IMR-90 (cell line): ENCODE data around the gene NXNL2. TPM values are rescaled to one million over a fixed set of nuclear protein-coding genes. Genes with fewer than 3 reads are reported as not detected.

Experiments used
- ATAC-seq: fragments of 200-7000 bp; cut with Tn5 transposase; 2 replicates; pipeline ENCODE4 v1.9.1; 2020; ENCODE audit warnings: low read depth, mild to moderate bottlenecking, moderate library complexity
- BruUV-seq: library from RNA; stranded (reverse); fragments of 400-500 nt; replicated peaks from 2 replicates; lab custom pipeline; 2021; lab: Mats Ljungman, UMichigan
- CTCF ChIA-PET: fragments of 300-600 bp; formaldehyde crosslinking; extraction: SDS; loops from one replicate; lab custom pipeline; 2021; ENCODE audit warnings: antibody characterized with exemption; lab: Yijun Ruan, JAX
- POLR2A ChIA-PET: fragments of 300-600 bp; sonication (Branson Sonifier 250); formaldehyde crosslinking; loops from one replicate; lab custom pipeline; 2022; ENCODE audit warnings: antibody characterized with exemption; ENCODE audit not compliant: unreplicated experiment; lab: Charles Lee
- DNase-seq: peaks from one replicate; pipeline ENCODE4 v3.0.0; 2013
- H2AFZ ChIP-seq: replicated peaks from 2 replicates; pipeline ENCODE3; 2013; ENCODE audit warnings: low read length, mild to moderate bottlenecking; ENCODE audit not compliant: poor library complexity
- H2AK5ac ChIP-seq: 2 replicates; pipeline ENCODE4 v1.6.1; 2013; ENCODE audit warnings: low read depth, low read length, inconsistent platforms
- H2AK9ac ChIP-seq: replicated peaks from 2 replicates; pipeline ENCODE3; 2013; ENCODE audit warnings: mild to moderate bottlenecking, low read depth, low read length, moderate library complexity; ENCODE audit not compliant: poor library complexity
- H2BK120ac ChIP-seq: 2 replicates; pipeline ENCODE4 v1.6.1; 2013; ENCODE audit warnings: low read depth, low read length, inconsistent platforms
- H2BK15ac ChIP-seq: 3 replicates; pipeline ENCODE4 v1.6.1; 2013; ENCODE audit warnings: low read depth, low read length, inconsistent platforms
- H2BK20ac ChIP-seq: 2 replicates; pipeline ENCODE4 v1.6.1; 2013; ENCODE audit warnings: low read depth, mild to moderate bottlenecking, inconsistent platforms, low read length, moderate library complexity
- H2BK5ac ChIP-seq: 2 replicates; pipeline ENCODE4 v1.6.1; 2013; ENCODE audit warnings: mild to moderate bottlenecking, low read depth, low read length, inconsistent platforms; ENCODE audit not compliant: poor library complexity, severe bottlenecking
- H3K14ac ChIP-seq: replicated peaks from 2 replicates; pipeline ENCODE4 v1.6.1; 2013; ENCODE audit warnings: low read depth, low read length, inconsistent platforms
- H3K18ac ChIP-seq: 2 replicates; pipeline ENCODE4 v1.6.1; 2013; ENCODE audit warnings: low read depth, low read length, control low read depth
- H3K23ac ChIP-seq: 2 replicates; pipeline ENCODE4 v1.6.1; 2013; ENCODE audit warnings: low read depth, low read length, inconsistent platforms
- H3K27ac ChIP-seq: 2 replicates; pipeline ENCODE4 v1.5.1; 2013; ENCODE audit warnings: mild to moderate bottlenecking, control low read depth, low read length; ENCODE audit not compliant: insufficient read depth
- H3K27me3 ChIP-seq: 2 replicates; pipeline ENCODE4 v1.6.1; 2013; ENCODE audit warnings: low read length; ENCODE audit not compliant: control insufficient read depth, insufficient read depth
- H3K36me3 ChIP-seq: 2 replicates; pipeline ENCODE4 v1.6.1; 2013; ENCODE audit warnings: low read length, mixed read lengths; ENCODE audit not compliant: control insufficient read depth, insufficient read depth
- H3K4ac ChIP-seq: 2 replicates; pipeline ENCODE4 v1.6.1; 2013; ENCODE audit warnings: low read depth, low read length, inconsistent platforms
- H3K4me1 ChIP-seq: 2 replicates; pipeline ENCODE4 v1.6.1; 2013; ENCODE audit warnings: low read length, mixed read lengths; ENCODE audit not compliant: control insufficient read depth, insufficient read depth
- H3K4me2 ChIP-seq: 2 replicates; pipeline ENCODE4 v1.6.1; 2013; ENCODE audit warnings: low read depth, mild to moderate bottlenecking, control low read depth, low read length, moderate library complexity
- H3K4me3 ChIP-seq: 2 replicates; pipeline ENCODE4 v1.5.1; 2013; ENCODE audit warnings: low read depth, mild to moderate bottlenecking, control low read depth, low read length, moderate library complexity; ENCODE audit not compliant: insufficient read depth
- H3K56ac ChIP-seq: 2 replicates; pipeline ENCODE4 v1.6.1; 2013; ENCODE audit warnings: low read length, inconsistent platforms; ENCODE audit not compliant: insufficient read depth; ENCODE audit errors: extremely low read depth
- H3K79me1 ChIP-seq, 2 experiments: 2 replicates each; pipeline ENCODE4 v1.6.1; 2013; ENCODE audit warnings: low read length in 2 of 2, inconsistent platforms in 1 of 2, low read depth in 1 of 2
- H3K9ac ChIP-seq: 2 replicates; pipeline ENCODE4 v1.6.1; 2013; ENCODE audit warnings: low read depth, low read length, control low read depth
- H3K9me1 ChIP-seq: 2 replicates; pipeline ENCODE4 v1.6.1; 2013; ENCODE audit warnings: low read length, inconsistent platforms; ENCODE audit not compliant: insufficient read depth
- H3K9me3 ChIP-seq: 2 replicates; pipeline ENCODE4 v1.6.1; 2013; ENCODE audit warnings: low read length; ENCODE audit not compliant: control insufficient read depth, insufficient read depth
- H4K20me1 ChIP-seq: 2 replicates; pipeline ENCODE4 v1.6.1; 2013; ENCODE audit warnings: low read length, inconsistent platforms; ENCODE audit not compliant: insufficient read depth
- H4K5ac ChIP-seq: 2 replicates; pipeline ENCODE4 v1.6.1; 2013; ENCODE audit warnings: mild to moderate bottlenecking, low read depth, low read length, control low read depth
- H4K8ac ChIP-seq, 2 experiments: 2 replicates each; pipeline ENCODE4 v1.6.1; 2013; ENCODE audit warnings: low read depth in 2 of 2, low read length in 2 of 2, control low read depth in 1 of 2, inconsistent platforms in 1 of 2
- H4K91ac ChIP-seq: 2 replicates; pipeline ENCODE4 v1.6.1; 2013; ENCODE audit warnings: low read depth, low read length, inconsistent platforms; ENCODE audit not compliant: insufficient read depth
- CTCF ChIP-seq: conservative IDR thresholded peaks from 2 replicates; pipeline ENCODE4 v1.5.1; 2012; ENCODE audit warnings: mild to moderate bottlenecking, low read depth, low read length, improper control_type of control experiment
- MAFK ChIP-seq: IDR thresholded peaks from 2 replicates; pipeline ENCODE4 v1.6.1; 2012; ENCODE audit warnings: low read depth, low read length, improper control_type of control experiment
- RAD21 ChIP-seq: IDR thresholded peaks from 2 replicates; pipeline ENCODE4 v1.6.1; 2012; ENCODE audit warnings: low read length, improper control_type of control experiment
- SMC3 ChIP-seq: fragments of 150-350 bp; IDR thresholded peaks from 2 replicates; pipeline ENCODE4 v1.6.1; 2016; ENCODE audit warnings: low read depth, mild to moderate bottlenecking, antibody characterized with exemption, low read length, moderate library complexity
- WGBS, 2 experiments: methylation state at CpG; one replicate each; pipeline versions ENCODE4 v1.1.5 to v1.1.7; 2013; ENCODE audit warnings: missing lambda C conversion rate in 2 of 2; ENCODE audit not compliant: insufficient read length in 1 of 2; ENCODE audit errors: extremely low coverage in 2 of 2; 5-methylcytosine and 5-hydroxymethylcytosine counted together
- dilution Hi-C: fragments of 300-500 bp; cut with HindIII; formaldehyde crosslinking; loops from one replicate; pipeline ENCODE4 v1.14.3; 2018; ENCODE audit warnings: low sequenced_read_pairs; ENCODE audit not compliant: unreplicated experiment
- in situ Hi-C: fragments of 300-500 bp; cut with MboI; formaldehyde crosslinking; loops from 3 replicates; pipeline ENCODE4 v1.14.3; 2019; ENCODE audit warnings: low sequenced_read_pairs, inconsistent platforms, mixed read lengths
- intact Hi-C: fragments of 100-400 bp; cut with micrococcal nuclease; formaldehyde crosslinking; loops from 2 replicates; pipeline ENCODE4 v1.10.0; 2022
- polyA plus RNA-seq, 3 experiments: library from polyadenylated mRNA; depleted of rRNA; stranded (reverse); fragments of >200 nt; gene quantifications; 2 replicates each; pipeline ENCODE4 v1.2.3, GENCODE V29; 2012; ENCODE audit warnings: low replicate concordance in 1 of 3
- total RNA-seq: library from RNA; depleted of rRNA; stranded (reverse); fragments of >200 nt; gene quantifications from 2 replicates; pipeline ENCODE4 v1.2.3, GENCODE V29; 2012

NXNL2 gene
- total and polyA plus RNA-seq, 2 of the 4 experiments (the other 2 are of a cell fraction): 3.2 to 6.4 TPM

- Histone ChIP-seq H3K18ac (no peak overlapping the region), H3K4me1 (peaks cover 8% of the 10 kb centered on the region; the same call in 1 of the 2 replicates), H3K56ac (no peak overlapping the region), H4K5ac (no peak overlapping the region), H3K9me1 (peaks cover 21% of the 10 kb centered on the region), H2BK120ac (peak overlapping the region; percentile 20; the same call in 1 of the 2 replicates), H3K9me3 (no peaks in the 10 kb centered on the region), H2BK5ac (no peak overlapping the region), H3K27me3 (no peaks in the 10 kb centered on the region), H3K4ac (peak overlapping the region; percentile 29; the same call in 1 of the 2 replicates), H3K36me3 (no peaks in the 10 kb centered on the region), H2AK9ac (peak overlapping the region; percentile 9), H3K79me1 (peaks cover 0 to 23% of the 10 kb centered on the region in 2 experiments; a peak in 3 of 4 replicates), H3K4me2 (no peak overlapping the region), H4K20me1 (no peaks in the 10 kb centered on the region), H3K4me3 (no peak overlapping the region), H2BK20ac (0 out of 2 replicates have a peak overlapping the region, but pooled peaks have one; percentile 11), H4K91ac (no peak overlapping the region), H3K14ac (0 out of 2 replicates have a peak overlapping the region, but pooled peaks have one; percentile 43), H3K9ac (no peak overlapping the region), H4K8ac (peak overlapping the region in 1 of 2 experiments; percentile 15; a peak in 1 of 4 replicates), H3K23ac (peak overlapping the region; percentile 40; the same call in 1 of the 2 replicates), H2BK15ac (no peak overlapping the region), H3K27ac (no peak overlapping the region), H2AFZ (peak overlapping the region; percentile 26), H2AK5ac (no peak overlapping the region)
- TF ChIP-seq CTCF (peak; percentile 29; the same call in 1 of the 2 replicates), SMC3 (peak; percentile 38; the same call in 1 of the 2 replicates), MAFK (no peak), RAD21 (peak; percentile 43)
- ATAC-seq: peak; percentile 70
- WGBS, 2 experiments: 40% methylated on average over 1 of the region's 7 CpGs; no CpG with 5 or more reads in 1 of the 2 experiments
- no TSS peak for BruUV-seq
- ChIA-PET POLR2A (no interaction called here), CTCF (interaction anchor here (0.6 to 1.3 kb wide), 2 partner anchors 15 to 21 kb away, joined by 3 to 4 read pairs; no protein-coding TSS in a partner anchor)
- dilution Hi-C loops (no loop called here), intact Hi-C loops (no loop called here), in situ Hi-C loops (loop anchor here (25.0 kb wide), 1 partner anchor 847 kb away; no protein-coding TSS in a partner anchor)
- peak; percentile 57 for DNase-seq
Measured at GRCh38 chr9:88559661-88560060, 24.7 kb downstream of the NXNL2 start.
